Neural progenitor cell (in vitro differentiated cells): ENCODE results near the gene B4GALT4.

Source experiments
- EZH2 ChIP-seq: fragments of 200-600 bp; sonication (generic); IDR thresholded peaks from 2 replicates; pipeline ENCODE4 v1.6.1; 2017; ENCODE audit warnings: antibody characterized with exemption, mild to moderate bottlenecking, moderate library complexity
- EZH2phosphoT487 ChIP-seq: fragments of 200-600 bp; sonication (generic); IDR thresholded peaks from 2 replicates; pipeline ENCODE4 v1.6.1; 2017; ENCODE audit warnings: antibody characterized with exemption
- TF ChIP-seq, protein P1 (sequence below): fragments of 200-600 bp; sonication (generic); IDR thresholded peaks from 2 replicates; pipeline ENCODE4 v1.5.1; 2017; ENCODE audit warnings: antibody characterized with exemption, mild to moderate bottlenecking

DNA sequence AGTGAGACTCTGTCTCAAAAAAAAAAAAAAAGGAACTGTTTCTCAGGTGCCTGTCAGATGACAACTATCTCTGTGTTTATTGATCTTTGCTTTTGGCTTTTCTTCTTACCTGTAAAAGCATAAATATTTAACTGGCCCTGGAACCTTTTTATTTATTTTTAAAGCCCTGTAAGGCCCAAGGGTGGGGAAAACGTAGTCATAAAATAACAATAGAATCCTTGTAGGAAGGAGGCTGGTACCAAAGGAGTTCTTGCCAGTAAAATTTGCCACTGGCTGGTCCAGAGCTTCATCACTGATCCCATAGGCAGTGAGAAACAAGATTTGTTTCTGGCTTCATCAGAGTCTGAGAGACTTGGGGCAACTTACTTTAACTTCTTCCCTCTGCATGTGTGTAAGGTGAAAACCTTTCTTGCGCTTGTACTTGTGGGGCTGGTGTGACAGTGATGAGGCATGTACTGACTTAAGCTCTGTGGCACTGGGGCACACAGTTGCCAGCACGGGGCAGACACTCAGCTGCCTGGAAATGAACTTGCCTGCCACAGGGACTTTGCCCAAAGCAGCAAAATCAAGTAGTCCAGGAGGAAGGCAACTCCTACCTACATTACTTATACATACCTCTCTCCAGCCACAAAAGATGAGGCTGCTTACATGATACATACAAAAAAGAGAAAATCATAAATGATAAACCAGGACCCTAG is 19.6 kb downstream of the B4GALT4 start:
- no peak for TF ChIP-seq EZH2
- TF ChIP-seq, protein P1, sequence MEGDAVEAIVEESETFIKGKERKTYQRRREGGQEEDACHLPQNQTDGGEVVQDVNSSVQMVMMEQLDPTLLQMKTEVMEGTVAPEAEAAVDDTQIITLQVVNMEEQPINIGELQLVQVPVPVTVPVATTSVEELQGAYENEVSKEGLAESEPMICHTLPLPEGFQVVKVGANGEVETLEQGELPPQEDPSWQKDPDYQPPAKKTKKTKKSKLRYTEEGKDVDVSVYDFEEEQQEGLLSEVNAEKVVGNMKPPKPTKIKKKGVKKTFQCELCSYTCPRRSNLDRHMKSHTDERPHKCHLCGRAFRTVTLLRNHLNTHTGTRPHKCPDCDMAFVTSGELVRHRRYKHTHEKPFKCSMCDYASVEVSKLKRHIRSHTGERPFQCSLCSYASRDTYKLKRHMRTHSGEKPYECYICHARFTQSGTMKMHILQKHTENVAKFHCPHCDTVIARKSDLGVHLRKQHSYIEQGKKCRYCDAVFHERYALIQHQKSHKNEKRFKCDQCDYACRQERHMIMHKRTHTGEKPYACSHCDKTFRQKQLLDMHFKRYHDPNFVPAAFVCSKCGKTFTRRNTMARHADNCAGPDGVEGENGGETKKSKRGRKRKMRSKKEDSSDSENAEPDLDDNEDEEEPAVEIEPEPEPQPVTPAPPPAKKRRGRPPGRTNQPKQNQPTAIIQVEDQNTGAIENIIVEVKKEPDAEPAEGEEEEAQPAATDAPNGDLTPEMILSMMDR: no peak
- no peak for TF ChIP-seq EZH2phosphoT487
